Activated CD4-positive, alpha-beta memory T cell treated with anti-CD3 and anti-CD28 coated beads for 36 hours (primary cell): ENCODE results near the gene MAP3K14. TPM values are rescaled to one million over a fixed set of nuclear protein-coding genes. Genes with fewer than 3 reads are reported as not detected.

Experiments used
- CTCF ChIA-PET: fragments of 350-600 bp; sonication (Branson Sonifier 250); formaldehyde crosslinking; loops from one replicate; lab custom pipeline; 2021; ENCODE audit warnings: antibody characterized with exemption, inconsistent platforms; lab: Charles Lee
- POLR2A ChIA-PET: fragments of 350-600 bp; sonication (Branson Sonifier 250); formaldehyde crosslinking; loops from one replicate; lab custom pipeline; 2021; ENCODE audit warnings: antibody characterized with exemption; lab: Charles Lee
- DNase-seq: peaks from one replicate; pipeline ENCODE4 v3.0.0-alpha.2; 2020
- H3K27ac Mint-ChIP-seq: one replicate; pipeline ENCODE4 v1.8.0; 2021; ENCODE audit warnings: mixed read lengths
- H3K27me3 Mint-ChIP-seq: one replicate; pipeline ENCODE4 v1.8.0; 2021; ENCODE audit warnings: mixed read lengths
- H3K36me3 Mint-ChIP-seq: one replicate; pipeline ENCODE4 v1.8.0; 2021; ENCODE audit warnings: mixed read lengths
- H3K4me1 Mint-ChIP-seq: one replicate; pipeline ENCODE4 v1.8.0; 2021; ENCODE audit warnings: low read depth, mixed read lengths
- H3K4me3 Mint-ChIP-seq: one replicate; pipeline ENCODE4 v1.8.0; 2021; ENCODE audit warnings: mild to moderate bottlenecking, mixed read lengths
- H3K9me3 Mint-ChIP-seq: one replicate; pipeline ENCODE4 v1.8.0; 2021; ENCODE audit warnings: mixed read lengths
- intact Hi-C: fragments of 100-400 bp; cut with micrococcal nuclease; formaldehyde crosslinking; loops from one replicate; pipeline ENCODE4 v1.15.1; 2023
- total RNA-seq, 2 experiments: library from RNA; stranded (reverse); gene quantifications; one replicate each; pipeline ENCODE4 v1.2.3, GENCODE V29; 2021

The MAP3K14 gene
- total RNA-seq, 2 experiments from 2014 or later, result 62.9 to 65.0 TPM

DNA sequence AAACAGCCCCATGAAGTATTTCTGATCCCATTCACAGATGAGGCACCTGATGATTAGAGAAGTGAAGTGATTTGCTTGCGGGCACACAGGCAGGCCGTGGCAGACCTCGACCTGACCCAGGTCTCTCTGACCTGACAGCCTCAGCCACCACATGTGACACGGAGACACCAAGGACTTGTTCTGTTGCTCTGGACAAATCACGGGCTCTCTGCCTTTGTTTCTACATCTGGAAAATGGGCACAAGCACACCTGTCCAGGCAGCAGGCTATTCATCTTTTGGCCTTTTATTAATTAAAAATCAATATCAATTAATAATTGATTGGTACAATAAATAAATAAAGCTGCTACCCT lies 3.4 kb downstream of the MAP3K14 start:
- ChIA-PET CTCF (interaction anchor here (0.9 to 3.3 kb wide), 5 partner anchors 18 to 94 kb away, joined by 3 to 27 read pairs (median 15); no protein-coding TSS in a partner anchor), POLR2A (interaction anchor here (0.6 to 8.5 kb wide), 10 partner anchors 11 to 164 kb away, joined by 3 to 74 read pairs (median 4); partner anchors contain the start of gene HEXIM1)
- DNase-seq, result peak; percentile 31
- Mint-ChIP-seq H3K4me1 (peaks cover 63% of the 10 kb centered on the region), H3K27me3 (no peaks in the 10 kb centered on the region), H3K36me3 (peaks cover 68% of the 10 kb centered on the region), H3K9me3 (no peaks in the 10 kb centered on the region), H3K4me3 (peak overlapping the region; percentile 93), H3K27ac (peak overlapping the region; percentile 97)
- intact Hi-C loops, result loop anchor here (2.0 to 5.0 kb wide), 3 partner anchors 36 to 165 kb away; partner anchors contain the start of gene HEXIM1

DNA sequence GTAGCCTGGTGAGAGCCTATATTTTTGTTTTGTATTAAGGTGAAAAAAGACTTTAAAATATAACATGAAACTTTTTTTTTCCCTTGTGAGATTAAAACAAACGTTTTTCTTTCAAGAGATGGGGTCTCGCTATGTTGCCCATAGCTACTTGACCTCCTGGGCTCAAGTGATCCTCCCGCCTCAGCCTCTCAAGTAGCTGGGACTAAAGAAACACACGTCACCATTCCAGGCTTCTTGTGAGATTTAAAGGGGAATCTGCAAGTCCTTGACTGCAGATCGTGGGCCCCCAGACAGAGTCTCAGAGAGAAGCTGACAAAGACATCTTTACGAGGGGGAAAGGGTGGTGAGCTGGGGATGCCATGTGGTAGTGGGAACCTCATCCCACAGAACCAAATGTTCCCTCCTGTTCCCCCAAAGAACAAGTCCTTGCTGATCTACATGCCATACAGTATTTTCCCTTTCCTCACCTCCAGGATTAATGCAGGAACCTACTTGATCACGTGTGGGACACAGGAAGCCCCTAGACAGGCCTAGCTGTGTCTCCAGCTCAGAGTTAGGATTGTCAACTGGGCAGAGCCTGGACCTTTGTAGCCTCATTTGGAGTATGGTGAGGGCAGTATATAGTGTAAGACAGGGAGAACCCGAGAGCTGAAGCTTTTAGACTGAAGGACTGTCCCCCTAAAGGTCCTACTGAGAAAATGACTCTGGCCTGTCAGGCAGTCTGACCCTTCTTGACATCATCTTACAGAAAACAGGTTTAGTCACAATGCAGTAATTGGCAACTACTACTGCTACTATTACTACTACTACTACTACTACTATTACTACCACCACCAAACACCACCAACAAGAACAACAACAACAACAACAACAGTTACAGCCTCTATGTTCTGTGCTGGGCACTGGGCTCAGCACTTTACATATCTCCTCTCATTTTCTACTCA lies 4.1 kb downstream of the MAP3K14 start:
- peak overlapping the region; percentile 97 for H3K27ac Mint-ChIP-seq

DNA sequence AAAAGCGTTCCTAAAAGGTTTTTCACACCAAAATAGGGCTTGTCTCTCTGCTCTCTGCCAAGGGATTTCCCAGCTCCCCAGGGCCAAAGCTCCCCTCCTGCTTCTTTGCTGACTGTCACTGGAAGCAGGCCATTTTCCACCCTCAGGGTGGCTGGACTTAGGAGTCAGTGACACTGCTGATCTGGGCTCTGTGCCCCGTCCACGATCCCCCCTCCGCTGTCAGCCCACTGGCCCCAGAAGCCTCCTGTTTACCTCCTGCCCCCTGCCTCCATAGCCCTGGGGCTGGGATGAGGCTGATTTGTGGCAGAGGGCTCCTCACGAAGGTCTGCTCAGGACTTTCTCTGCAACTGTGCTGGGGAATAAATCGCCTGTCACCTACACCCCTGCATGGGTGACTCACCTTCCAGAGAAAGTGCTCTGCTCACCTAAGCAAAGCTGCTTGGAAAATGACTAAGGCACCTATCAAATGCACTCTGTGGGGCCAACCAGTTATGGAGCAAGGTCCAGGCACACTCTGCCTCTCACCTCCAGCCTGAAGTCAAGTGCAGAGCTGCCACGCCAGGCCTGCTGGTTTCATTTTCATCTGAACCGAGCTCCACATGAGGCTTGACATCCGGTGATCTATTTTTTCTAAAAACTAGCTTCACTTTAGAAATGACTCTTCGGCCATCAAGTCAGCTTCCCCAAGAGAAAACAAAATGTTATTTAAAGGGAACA lies 4.9 kb downstream of the MAP3K14 start:
- peaks cover 64% of the 10 kb centered on the region for H3K4me1 Mint-ChIP-seq
- CTCF ChIA-PET, result interaction anchor here (0.7 to 4.3 kb wide), 19 partner anchors 8 to 176 kb away, joined by 3 to 27 read pairs (median 5); partner anchors contain the start of genes ACBD4 and HEXIM1
- POLR2A ChIA-PET, result interaction anchor here (0.6 to 8.5 kb wide), 13 partner anchors 9 to 163 kb away, joined by 3 to 74 read pairs (median 6); partner anchors contain the start of genes FMNL1, HEXIM1 and HEXIM2
- DNase-seq, result peak; percentile 95
- no peaks in the 10 kb centered on the region for H3K9me3 Mint-ChIP-seq
- H3K27ac Mint-ChIP-seq, result peak overlapping the region; percentile 97
- intact Hi-C loops, result loop anchor here (1.0 to 5.0 kb wide), 5 partner anchors 35 to 163 kb away; partner anchors contain the start of gene HEXIM1
- H3K4me3 Mint-ChIP-seq, result peak overlapping the region; percentile 93
- no peaks in the 10 kb centered on the region for H3K27me3 Mint-ChIP-seq
- H3K36me3 Mint-ChIP-seq, result peaks cover 75% of the 10 kb centered on the region

More for the DNA sequence above, 4.1 kb downstream of the MAP3K14 start:
- no peaks in the 10 kb centered on the region for H3K27me3 Mint-ChIP-seq
- peaks cover 64% of the 10 kb centered on the region for H3K4me1 Mint-ChIP-seq
- peak overlapping the region; percentile 93 for H3K4me3 Mint-ChIP-seq
- ChIA-PET CTCF (interaction anchor here (0.7 to 4.3 kb wide), 12 partner anchors 10 to 93 kb away, joined by 3 to 27 read pairs (median 9); no protein-coding TSS in a partner anchor), POLR2A (interaction anchor here (0.6 to 8.5 kb wide), 13 partner anchors 8 to 164 kb away, joined by 4 to 74 read pairs (median 6); partner anchors contain the start of genes FMNL1, HEXIM1 and HEXIM2)
- intact Hi-C loops, result loop anchor here (1.0 to 5.0 kb wide), 5 partner anchors 35 to 164 kb away; partner anchors contain the start of gene HEXIM1
- peaks cover 73% of the 10 kb centered on the region for H3K36me3 Mint-ChIP-seq
- H3K9me3 Mint-ChIP-seq, result no peaks in the 10 kb centered on the region
- DNase-seq, result peak; percentile 45

DNA sequence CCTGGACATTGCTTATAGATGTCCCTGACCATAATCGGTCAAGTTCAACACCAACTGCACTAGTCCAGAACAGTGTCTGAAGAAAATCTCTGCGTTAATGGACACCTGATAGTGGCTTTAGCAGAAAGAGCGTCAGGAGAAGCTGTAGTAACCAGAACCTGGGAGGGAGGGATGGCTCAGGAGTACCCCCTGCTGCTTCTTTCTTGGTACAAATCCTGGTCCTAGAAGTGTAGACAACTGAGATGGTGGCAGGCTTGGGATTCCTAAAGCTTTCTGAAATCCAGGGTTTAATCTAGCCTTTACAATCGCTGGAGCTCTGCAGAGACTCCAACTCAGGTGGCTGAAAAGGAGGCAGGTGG lies 5.4 kb downstream of the MAP3K14 start:
- intact Hi-C loops, result loop anchor here (5.0 kb wide), 1 partner anchor 34 kb away; no protein-coding TSS in a partner anchor
- peak overlapping the region; percentile 93 for H3K4me3 Mint-ChIP-seq
- H3K27me3 Mint-ChIP-seq, result no peaks in the 10 kb centered on the region
- peaks cover 78% of the 10 kb centered on the region for H3K36me3 Mint-ChIP-seq
- POLR2A ChIA-PET, result interaction anchor here (0.6 to 8.5 kb wide), 11 partner anchors 10 to 162 kb away, joined by 3 to 74 read pairs (median 5); partner anchors contain the start of genes FMNL1, HEXIM1 and HEXIM2
- peaks cover 70% of the 10 kb centered on the region for H3K4me1 Mint-ChIP-seq
- peak overlapping the region; percentile 97 for H3K27ac Mint-ChIP-seq
- CTCF ChIA-PET, result interaction anchor here (0.6 to 4.3 kb wide), 16 partner anchors 9 to 176 kb away, joined by 3 to 27 read pairs (median 5); partner anchors contain the start of genes ACBD4, HEXIM1 and HEXIM2
- no peaks in the 10 kb centered on the region for H3K9me3 Mint-ChIP-seq
- no peak for DNase-seq

DNA sequence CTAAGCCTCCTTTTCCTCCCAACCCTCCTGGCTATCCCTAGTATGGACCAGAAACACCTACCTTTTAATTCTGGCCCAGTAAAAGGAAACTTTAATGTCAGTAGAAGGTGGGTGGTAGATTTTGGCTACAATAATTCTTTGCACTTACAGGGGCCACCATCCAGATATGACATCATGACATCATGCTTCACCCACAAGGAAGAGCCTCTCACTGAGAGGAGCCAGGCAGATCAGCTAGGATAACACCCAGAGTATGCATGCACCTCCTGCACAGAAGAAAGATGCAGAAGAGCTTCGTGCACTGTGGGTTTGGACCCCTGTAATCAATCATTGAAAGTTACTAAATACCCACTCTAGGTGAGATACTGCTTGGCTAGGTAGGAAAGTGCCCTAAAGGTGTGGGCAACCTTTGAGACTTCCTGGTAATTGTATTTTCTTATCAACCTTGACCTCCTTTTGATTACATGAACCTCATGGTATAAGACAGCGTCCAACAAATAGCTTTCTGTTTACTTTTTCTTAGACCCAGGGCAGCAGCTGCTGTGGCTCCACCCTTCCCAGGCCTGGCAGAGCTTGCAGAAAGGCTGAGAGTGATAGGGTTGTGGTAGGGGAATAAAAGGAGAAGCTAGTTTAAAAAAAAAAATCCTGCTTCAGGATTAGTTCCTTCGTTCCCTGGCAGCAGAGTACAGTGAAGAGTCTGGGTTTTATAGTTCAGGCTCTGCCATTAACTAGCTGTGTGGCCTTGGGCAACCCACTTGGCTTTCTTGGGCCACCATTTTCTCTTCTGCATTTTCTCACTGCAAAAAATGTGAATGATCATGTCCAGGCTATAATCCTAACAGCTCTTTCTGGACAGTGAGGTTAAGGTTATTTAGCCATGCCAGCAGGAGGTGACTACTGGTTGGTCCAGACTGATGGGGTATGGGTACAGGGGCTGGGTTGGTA lies 6.2 kb downstream of the MAP3K14 start:
- intact Hi-C loops, result loop anchor here (5.0 kb wide), 1 partner anchor 33 kb away; no protein-coding TSS in a partner anchor
- Mint-ChIP-seq H3K27ac (peak overlapping the region; percentile 97), H3K9me3 (no peaks in the 10 kb centered on the region), H3K36me3 (peaks cover 78% of the 10 kb centered on the region), H3K27me3 (no peaks in the 10 kb centered on the region), H3K4me3 (peak overlapping the region; percentile 93), H3K4me1 (peaks cover 77% of the 10 kb centered on the region)
- ChIA-PET CTCF (interaction anchor here (0.6 to 4.3 kb wide), 14 partner anchors 9 to 175 kb away, joined by 3 to 21 read pairs (median 4); partner anchors contain the start of genes ACBD4 and HEXIM2), POLR2A (interaction anchor here (0.7 to 3.2 kb wide), 6 partner anchors 33 to 149 kb away, joined by 3 to 52 read pairs (median 4); partner anchors contain the start of genes FMNL1 and HEXIM2)
- no peak for DNase-seq

DNA sequence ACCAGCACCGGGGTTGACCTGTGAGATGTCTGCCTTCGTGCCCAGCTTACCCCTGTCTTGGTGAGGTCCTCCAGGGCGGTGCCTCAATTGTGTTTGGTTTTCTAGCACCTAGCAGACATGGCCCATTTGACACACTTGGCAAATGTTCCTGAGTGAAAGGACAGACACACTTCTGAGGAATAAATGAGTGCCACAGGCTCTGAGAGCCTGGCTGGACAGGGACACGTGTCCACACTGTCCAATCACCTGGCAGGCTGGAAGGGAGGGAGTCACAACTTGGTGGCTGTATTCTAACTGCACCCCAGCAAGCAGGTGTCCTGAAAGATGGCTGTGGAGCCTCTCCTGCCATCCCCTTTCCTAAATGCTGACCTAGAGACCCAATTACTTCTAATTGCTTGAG lies 7.4 kb downstream of the MAP3K14 start:
- peak overlapping the region; percentile 97 for H3K27ac Mint-ChIP-seq
- H3K36me3 Mint-ChIP-seq, result peaks cover 72% of the 10 kb centered on the region
- ChIA-PET POLR2A (no interaction called here), CTCF (interaction anchor here (4.3 kb wide), 1 partner anchor 74 kb away, joined by 16 read pairs; no protein-coding TSS in a partner anchor)
- H3K9me3 Mint-ChIP-seq, result no peaks in the 10 kb centered on the region
- H3K27me3 Mint-ChIP-seq, result no peaks in the 10 kb centered on the region
- no peak for DNase-seq
- intact Hi-C loops, result no loop called here
- H3K4me3 Mint-ChIP-seq, result no peak overlapping the region
- peaks cover 85% of the 10 kb centered on the region for H3K4me1 Mint-ChIP-seq

DNA sequence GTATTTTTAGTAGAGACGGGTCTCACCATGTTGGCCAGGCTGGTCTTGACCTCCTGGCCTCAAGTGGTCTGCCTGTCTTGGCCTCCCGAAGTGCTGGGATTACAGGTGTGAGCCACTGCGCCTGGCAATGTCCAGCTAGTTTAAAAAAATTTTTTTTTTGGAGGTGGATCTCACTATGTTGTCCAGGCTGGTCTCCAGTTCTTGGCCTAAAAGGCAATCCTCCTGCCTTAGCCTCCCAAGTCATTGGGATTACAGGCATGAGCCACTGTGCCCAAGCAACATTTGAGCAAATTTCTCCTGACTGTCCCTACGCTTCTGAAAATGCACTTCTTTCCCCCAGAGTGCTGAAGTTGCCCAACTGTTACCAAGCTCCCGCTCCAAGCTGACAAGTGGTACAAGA lies 8.0 kb downstream of the MAP3K14 start:
- ChIA-PET CTCF (interaction anchor here (0.9 to 4.3 kb wide), 5 partner anchors 9 to 173 kb away, joined by 3 to 16 read pairs (median 3); partner anchors contain the start of gene ACBD4), POLR2A (interaction anchor here (0.8 to 4.0 kb wide), 2 partner anchors 8 to 82 kb away, joined by 3 to 41 read pairs; partner anchors contain the start of gene MAP3K14)
- Mint-ChIP-seq H3K9me3 (no peaks in the 10 kb centered on the region), H3K27ac (peak overlapping the region; percentile 97), H3K4me3 (no peak overlapping the region), H3K36me3 (peaks cover 71% of the 10 kb centered on the region), H3K4me1 (peaks cover 85% of the 10 kb centered on the region), H3K27me3 (no peaks in the 10 kb centered on the region)
- intact Hi-C loops, result no loop called here
- DNase-seq, result no peak

DNA sequence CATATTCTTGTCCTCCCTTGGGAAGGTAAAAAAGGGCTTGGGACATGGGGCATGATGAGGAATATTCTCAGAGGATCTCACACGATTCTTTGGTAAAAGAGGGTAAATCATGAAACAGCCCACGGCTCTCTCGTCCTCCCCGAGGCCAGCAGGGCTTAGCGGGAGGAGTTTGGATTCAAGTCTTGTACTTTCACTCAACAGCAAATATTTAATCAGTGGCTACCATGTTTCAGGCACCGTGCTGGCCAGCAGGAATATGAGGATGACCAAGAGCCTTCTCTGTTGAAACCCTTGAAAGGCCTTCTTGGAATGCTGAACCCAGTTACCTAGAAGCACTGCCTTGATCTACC lies 8.8 kb downstream of the MAP3K14 start:
- Mint-ChIP-seq H3K4me1 (peaks cover 84% of the 10 kb centered on the region), H3K36me3 (peaks cover 64% of the 10 kb centered on the region), H3K27ac (peak overlapping the region; percentile 97), H3K9me3 (no peaks in the 10 kb centered on the region), H3K27me3 (no peaks in the 10 kb centered on the region), H3K4me3 (peak overlapping the region; percentile 53)
- POLR2A ChIA-PET, result interaction anchor here (0.8 to 4.0 kb wide), 4 partner anchors 9 to 160 kb away, joined by 3 to 41 read pairs (median 4); partner anchors contain the start of genes HEXIM1 and MAP3K14
- CTCF ChIA-PET, result interaction anchor here (0.7 to 1.6 kb wide), 6 partner anchors 10 to 172 kb away, joined by 3 to 4 read pairs (median 3); partner anchors contain the start of gene ACBD4
- DNase-seq, result no peak
- intact Hi-C loops, result no loop called here

DNA sequence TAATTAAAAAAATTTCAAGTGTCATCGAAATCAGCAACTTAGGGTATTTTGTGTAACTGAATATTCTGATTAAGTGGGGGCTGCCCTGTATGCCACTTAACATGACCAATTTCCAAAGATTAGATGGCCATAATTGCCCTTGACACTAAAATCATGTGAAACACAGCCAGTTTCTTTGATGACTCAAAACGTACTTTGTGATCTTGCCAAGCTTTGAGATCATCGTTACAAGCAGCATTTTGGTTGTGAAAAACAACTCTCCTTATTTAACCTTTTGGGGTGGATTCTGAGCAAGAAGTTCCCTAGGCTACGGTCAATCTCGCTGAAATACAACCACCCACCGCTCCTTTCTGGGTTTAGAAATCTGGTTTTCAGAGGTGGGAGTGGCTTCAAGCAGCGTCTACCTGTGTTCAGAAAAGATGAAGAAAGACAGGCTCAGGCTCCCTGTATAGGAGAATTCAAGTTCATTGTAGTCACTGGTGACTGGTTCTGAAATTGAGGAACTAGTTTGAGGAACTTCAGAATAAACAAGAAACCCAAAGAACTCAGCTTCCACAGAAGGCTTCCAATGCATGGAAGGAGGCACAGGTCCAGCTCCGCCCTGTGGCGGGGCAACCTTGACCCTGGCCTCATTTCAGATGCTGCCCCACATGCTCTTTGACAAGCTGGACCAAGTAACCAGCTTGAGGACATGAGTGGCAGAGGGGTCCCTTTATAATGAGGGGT lies 9.4 kb downstream of the MAP3K14 start:
- ChIA-PET CTCF (interaction anchor here (0.7 to 2.7 kb wide), 7 partner anchors 9 to 172 kb away, joined by 3 to 20 read pairs (median 4); partner anchors contain the start of genes ACBD4 and MAP3K14), POLR2A (interaction anchor here (0.6 to 4.0 kb wide), 10 partner anchors 9 to 159 kb away, joined by 3 to 41 read pairs (median 3); partner anchors contain the start of genes HEXIM1 and MAP3K14)
- Mint-ChIP-seq H3K27me3 (no peaks in the 10 kb centered on the region), H3K4me1 (peaks cover 84% of the 10 kb centered on the region), H3K36me3 (peaks cover 69% of the 10 kb centered on the region), H3K27ac (peak overlapping the region; percentile 97), H3K4me3 (peak overlapping the region; percentile 53), H3K9me3 (no peaks in the 10 kb centered on the region)
- DNase-seq, result peak; percentile 80
- intact Hi-C loops, result loop anchor here (1.0 kb wide), 2 partner anchors 10 to 50 kb away; partner anchors contain the start of gene MAP3K14
